BJ (cell line): ENCODE results near the gene PDCD11. TPM values are rescaled to one million over a fixed set of nuclear protein-coding genes. Genes with fewer than 3 reads are reported as not detected.
"Not testable (repeated sequence)": the region's sequence is repeated elsewhere in the genome, so short reads cannot be mapped to it uniquely, and the experiment has no call there.

Experiments
- CTCF ChIA-PET: fragments of 350-600 bp; formaldehyde crosslinking; extraction: SDS; loops from one replicate; lab custom pipeline; 2021; ENCODE audit warnings: antibody characterized with exemption, inconsistent platforms; lab: Yijun Ruan, JAX
- POLR2A ChIA-PET: fragments of 300-600 bp; sonication (Branson Sonifier 250); formaldehyde crosslinking; extraction: SDS; loops from one replicate; lab custom pipeline; 2021; ENCODE audit warnings: antibody characterized with exemption; lab: Charles Lee
- DNase-seq: peaks from one replicate; pipeline ENCODE4 v3.0.0-alpha.2; 2011; ENCODE audit warnings: low read depth
- H3K27me3 ChIP-seq: 2 replicates; pipeline ENCODE4 v1.6.0; 2011; ENCODE audit warnings: low read length; ENCODE audit not compliant: control insufficient read depth, insufficient read depth
- H3K36me3 ChIP-seq: 2 replicates; pipeline ENCODE4 v1.5.1; 2011; ENCODE audit warnings: low read length; ENCODE audit not compliant: control insufficient read depth, insufficient read depth
- H3K4me3 ChIP-seq: 2 replicates; pipeline ENCODE4 v1.5.1; 2011; ENCODE audit warnings: low read depth, mild to moderate bottlenecking, control low read depth, low read length
- CTCF ChIP-seq: IDR thresholded peaks from 2 replicates; pipeline ENCODE4 v1.5.1; 2011; ENCODE audit warnings: low read depth, mild to moderate bottlenecking, control low read depth, inconsistent platforms, low read length, moderate library complexity; ENCODE audit not compliant: insufficient read depth
- polyA minus RNA-seq: library from RNA; depleted of rRNA, polyadenylated mRNA; stranded (reverse); fragments of >200 nt; gene quantifications from 2 replicates; pipeline ENCODE4 v1.2.3, GENCODE V29; 2011; rRNA and poly(A)+ RNA removed
- polyA plus RNA-seq: library from polyadenylated mRNA; depleted of rRNA; stranded (reverse); fragments of >200 nt; gene quantifications from 2 replicates; pipeline ENCODE4 v1.2.3, GENCODE V29; 2011; rRNA removed

The PDCD11 gene
- 15.1 and 17.0 TPM in 2 replicates for polyA plus RNA-seq
- polyA minus RNA-seq: 33.3 and 35.3 TPM in 2 replicates

- peak; percentile 90 for DNase-seq
- TF ChIP-seq CTCF: peak; percentile 36; the same call in 1 of the 2 replicates
- ChIA-PET CTCF (interaction anchor here (0.7 to 1.7 kb wide), 4 partner anchors 11 to 110 kb away, joined by 3 to 5 read pairs (median 4); no protein-coding TSS in a partner anchor), POLR2A (no interaction called here)
- H3K36me3 ChIP-seq: peaks cover 6% of the 10 kb centered on the region
- no peaks in the 10 kb centered on the region for H3K27me3 ChIP-seq
- peak within 1 kb of the TSS; percentile 92 for H3K4me3 ChIP-seq
Observed at GRCh38 chr10:103396067-103396788, at the start of gene PDCD11, which contains the start of gene ATP5MK. Gene PDCD11 (plus strand): TSS chr10:103396626. CDS start chr10:103398427, 1,801 bp downstream. Gene ATP5MK (minus strand): TSS chr10:103396475. CDS start chr10:103392457, 4,018 bp downstream.

- H3K36me3 ChIP-seq: peaks cover 2% of the 10 kb centered on the region
- H3K27me3 ChIP-seq: no peaks in the 10 kb centered on the region
- POLR2A ChIA-PET: no interaction called here
- no peak for TF ChIP-seq CTCF
- CTCF ChIA-PET: interaction anchor here (2.0 kb wide), 1 partner anchor 16 kb away, joined by 12 read pairs; no protein-coding TSS in a partner anchor
- no peak for DNase-seq
- H3K4me3 ChIP-seq: peak overlapping the region; percentile 74
Observed at GRCh38 chr10:103350175-103350516, 46.3 kb upstream of the PDCD11 start.

- TF ChIP-seq CTCF: peak; percentile 19; the same call in 1 of the 2 replicates
- no peak for DNase-seq
- ChIA-PET CTCF (interaction anchor here (0.9 to 2.0 kb wide), 2 partner anchors 17 to 138 kb away, joined by 4 to 12 read pairs; no protein-coding TSS in a partner anchor), POLR2A (interaction anchor here (0.5 kb wide), 1 partner anchor 222 kb away, joined by 6 read pairs; no protein-coding TSS in a partner anchor)
- Histone ChIP-seq H3K4me3 (peak within 1 kb of the TSS; percentile 74), H3K27me3 (no peaks in the 10 kb centered on the region), H3K36me3 (no peaks in the 10 kb centered on the region)
Observed at GRCh38 chr10:103350517-103351260, 45.7 kb upstream of the PDCD11 start, which contains the start of gene PCGF6. Gene PCGF6 (minus strand): TSS chr10:103351140. CDS start chr10:103351066, 74 bp downstream.

GRCh38 chr10:103353281-103353680, 43.1 kb upstream of the PDCD11 start:
- CTCF ChIA-PET: no interaction called here
- POLR2A ChIA-PET: no interaction called here

GRCh38 chr10:103354567-103354966, 41.9 kb upstream of the PDCD11 start:
- H3K36me3 ChIP-seq, H3K4me3 ChIP-seq, H3K27me3 ChIP-seq, POLR2A ChIA-PET, CTCF ChIA-PET, DNase-seq: not testable (repeated sequence)

More at GRCh38 chr10:103353281-103353680, 43.1 kb upstream of the PDCD11 start:
- DNase-seq: no peak
- H3K4me3 ChIP-seq: no peak overlapping the region
- no peaks in the 10 kb centered on the region for H3K36me3 ChIP-seq
- no peak for TF ChIP-seq CTCF
- no peaks in the 10 kb centered on the region for H3K27me3 ChIP-seq
